ENCODE measurements around the gene SIVA1. TPM values are rescaled to one million over a fixed set of nuclear protein-coding genes. Genes with fewer than 3 reads are reported as not detected.
A peak's percentile ranks its signal among the peaks of the same experiment; 100 is the strongest.

SIVA1 gene
- total and polyA plus RNA-seq, 8 donors: 29.1 to 136 (median 42.6) TPM

GRCh38 chr14:104784846-104785707 is 32.1 kb downstream of the SIVA1 start:
- H3K36me3 ChIP-seq: no peaks in the 10 kb centered on the region
- peaks cover 0 to 6% (median 5%) of the 10 kb centered on the region in 3 donors for H3K4me1 ChIP-seq
- H3K9me3 ChIP-seq: no peaks in the 10 kb centered on the region
- H3K27me3 ChIP-seq: no peaks in the 10 kb centered on the region
- TF ChIP-seq CTCF (IDR thresholded peaks at IDR 0.05): no peak
- peak in 3 of 4 donors; percentile 21 to 55 (median 29) for ATAC-seq
- no peak for FAIRE-seq
- no peak overlapping the region for H3K27ac ChIP-seq
- WGBS, 2 donors: 67 to 68% methylated on average over 35 to 36 of the region's 36 CpGs
- DNase-seq: peak in 2 of 6 donors; percentile 68 to 90
- H3K4me3 ChIP-seq: no peak overlapping the region
- intact Hi-C loops (cut with DNase I): no loop called here

- no peak overlapping the region for H3K27ac ChIP-seq
- no peaks in the 10 kb centered on the region for H3K9me3 ChIP-seq
- H3K4me3 ChIP-seq: no peak overlapping the region
- 92 to 93% methylated on average over 12 to 13 of the region's 13 CpGs for WGBS, 2 donors
- FAIRE-seq (no peak), DNase-seq (peak in 2 of 6 donors; percentile 22 to 64), ATAC-seq (no peak)
- H3K36me3 ChIP-seq: no peaks in the 10 kb centered on the region
- H3K27me3 ChIP-seq: no peaks in the 10 kb centered on the region
- TF ChIP-seq CTCF (IDR thresholded peaks at IDR 0.05): no peak
- intact Hi-C loops (cut with DNase I): no loop called here
- peaks cover 0 to 7% (median 6%) of the 10 kb centered on the region in 3 donors for H3K4me1 ChIP-seq
These were observed 32.7 kb downstream of the SIVA1 start for GRCh38 chr14:104785708-104786080.

- peak in 2 of 6 donors; percentile 36 to 67 for DNase-seq
- no peaks in the 10 kb centered on the region for H3K36me3 ChIP-seq
- H3K9me3 ChIP-seq: no peaks in the 10 kb centered on the region
- 64 to 69% methylated on average over 12 of the region's 14 CpGs for WGBS, 2 donors
- TF ChIP-seq CTCF (IDR thresholded peaks at IDR 0.05): no peak
- H3K4me1 ChIP-seq: peaks cover 0 to 7% (median 6%) of the 10 kb centered on the region in 3 donors
- peak in 3 of 4 donors; percentile 3 to 30 (median 22) for ATAC-seq
- no peak for FAIRE-seq
- H3K27ac ChIP-seq: no peak overlapping the region
- H3K27me3 ChIP-seq: no peaks in the 10 kb centered on the region
- no peak overlapping the region for H3K4me3 ChIP-seq
- intact Hi-C loops (cut with DNase I): no loop called here
These were observed 33.2 kb downstream of the SIVA1 start for GRCh38 chr14:104786091-104786586.

GRCh38 chr14:104786726-104787675 is 34.1 kb downstream of the SIVA1 start:
- intact Hi-C loops (cut with DNase I): no loop called here
- 81% methylated on average over 28 to 30 of the region's 30 CpGs for WGBS, 2 donors
- FAIRE-seq: no peak

More at GRCh38 chr14:104786726-104787675, 34.1 kb downstream of the SIVA1 start:
- TF ChIP-seq CTCF (IDR thresholded peaks at IDR 0.05): no peak
- Histone ChIP-seq H3K4me1 (peaks cover 4 to 7% (median 6%) of the 10 kb centered on the region in 3 donors), H3K9me3 (no peaks in the 10 kb centered on the region), H3K36me3 (peaks cover 0 to 5% (median 0%) of the 10 kb centered on the region in 3 donors), H3K27ac (no peak overlapping the region), H3K4me3 (no peak overlapping the region), H3K27me3 (no peaks in the 10 kb centered on the region)
- DNase-seq (peak in 2 of 6 donors; percentile 33 to 72), ATAC-seq (no peak)
